ENCODE data around the gene ALOX5. TPM values are rescaled to one million over a fixed set of nuclear protein-coding genes. Genes with fewer than 3 reads are reported as not detected.

ALOX5 gene
- total and polyA plus RNA-seq, 7 donors: 1.6 to 3.1 (median 2.0) TPM

DNA sequence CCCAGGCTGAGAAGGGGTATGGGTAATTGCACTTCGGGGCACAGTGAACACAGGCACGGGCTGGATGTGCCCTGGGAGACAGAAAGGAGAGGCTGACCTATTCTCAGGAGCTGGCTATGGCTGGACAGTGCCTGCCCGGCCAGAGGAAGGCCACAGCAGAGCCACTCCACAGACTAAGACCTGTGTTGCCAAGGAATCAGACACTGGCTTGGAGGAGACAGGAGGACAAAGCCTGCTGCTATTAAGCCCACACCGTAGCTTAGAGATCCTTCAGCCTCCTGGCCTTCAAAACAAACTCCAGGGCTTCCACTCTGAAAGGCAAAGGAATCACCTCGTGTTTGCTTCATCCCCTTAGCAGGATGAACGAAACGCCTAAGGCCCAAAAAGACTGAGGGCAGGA lies 82.2 kb downstream of the ALOX5 start:
- ATAC-seq (no peak), DNase-seq (no peak)
- Histone ChIP-seq H3K9me3 (no peaks in the 10 kb centered on the region), H3K36me3 (ENCODE audit: insufficient read depth in 1 of 2, low read depth in 1 of 2) (peaks cover 0 to 41% of the 10 kb centered on the region in 2 donors), H3K27ac (no peak overlapping the region), H3K27me3 (ENCODE audit: insufficient read depth in 3 of 3, low read length in 2 of 3) (no peaks in the 10 kb centered on the region), H3K4me1 (peaks cover 13% of the 10 kb centered on the region), H3K4me3 (no peak overlapping the region)
- intact Hi-C loops (cut with DNase I): loop anchor here in 1 of 2 donors (10.0 kb wide), 1 partner anchor 211 kb away; no protein-coding TSS in a partner anchor
- WGBS, 3 donors: 90 to 91% (median 91%) methylated on average over 7 of the region's 7 CpGs
- TF ChIP-seq, protein P1, sequence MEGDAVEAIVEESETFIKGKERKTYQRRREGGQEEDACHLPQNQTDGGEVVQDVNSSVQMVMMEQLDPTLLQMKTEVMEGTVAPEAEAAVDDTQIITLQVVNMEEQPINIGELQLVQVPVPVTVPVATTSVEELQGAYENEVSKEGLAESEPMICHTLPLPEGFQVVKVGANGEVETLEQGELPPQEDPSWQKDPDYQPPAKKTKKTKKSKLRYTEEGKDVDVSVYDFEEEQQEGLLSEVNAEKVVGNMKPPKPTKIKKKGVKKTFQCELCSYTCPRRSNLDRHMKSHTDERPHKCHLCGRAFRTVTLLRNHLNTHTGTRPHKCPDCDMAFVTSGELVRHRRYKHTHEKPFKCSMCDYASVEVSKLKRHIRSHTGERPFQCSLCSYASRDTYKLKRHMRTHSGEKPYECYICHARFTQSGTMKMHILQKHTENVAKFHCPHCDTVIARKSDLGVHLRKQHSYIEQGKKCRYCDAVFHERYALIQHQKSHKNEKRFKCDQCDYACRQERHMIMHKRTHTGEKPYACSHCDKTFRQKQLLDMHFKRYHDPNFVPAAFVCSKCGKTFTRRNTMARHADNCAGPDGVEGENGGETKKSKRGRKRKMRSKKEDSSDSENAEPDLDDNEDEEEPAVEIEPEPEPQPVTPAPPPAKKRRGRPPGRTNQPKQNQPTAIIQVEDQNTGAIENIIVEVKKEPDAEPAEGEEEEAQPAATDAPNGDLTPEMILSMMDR (IDR thresholded peaks at IDR 0.05): no peak

DNA sequence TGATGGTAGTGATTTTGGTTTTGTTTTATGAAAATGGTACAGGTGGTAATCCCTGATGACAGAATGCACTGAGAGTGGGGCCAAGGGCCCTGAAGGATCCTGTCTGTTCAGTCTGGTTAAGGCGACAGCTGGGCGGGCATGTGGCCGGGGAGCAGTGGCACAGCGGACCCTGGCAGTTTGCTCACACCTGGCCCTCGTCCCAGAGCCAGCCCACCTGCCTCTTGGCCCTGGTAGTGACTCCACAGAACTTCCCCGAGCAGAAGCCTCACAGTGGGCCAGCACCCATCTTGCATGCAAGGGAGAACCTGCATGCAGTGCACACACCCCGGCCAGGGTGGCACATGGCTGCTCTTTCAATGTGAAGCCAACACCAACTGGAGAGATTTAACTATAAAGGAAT lies 82.8 kb downstream of the ALOX5 start:
- TF ChIP-seq, protein P1 (IDR thresholded peaks at IDR 0.05): no peak
- Histone ChIP-seq H3K27me3 (ENCODE audit: insufficient read depth in 3 of 3, low read length in 2 of 3) (no peaks in the 10 kb centered on the region), H3K27ac (no peak overlapping the region), H3K9me3 (no peaks in the 10 kb centered on the region), H3K4me3 (no peak overlapping the region), H3K4me1 (peaks cover 13% of the 10 kb centered on the region), H3K36me3 (ENCODE audit: insufficient read depth in 1 of 2, low read depth in 1 of 2) (peaks cover 0 to 43% of the 10 kb centered on the region in 2 donors)
- DNase-seq: no peak
- no peak for ATAC-seq
- 54 to 73% (median 67%) methylated on average over 7 of the region's 7 CpGs for WGBS, 3 donors
- intact Hi-C loops (cut with DNase I): loop anchor here in 1 of 2 donors (10.0 kb wide), 1 partner anchor 212 kb away; no protein-coding TSS in a partner anchor

GRCh38 chr10:45457487-45457886 lies 83.5 kb downstream of the ALOX5 start:
- ATAC-seq: no peak
- Histone ChIP-seq H3K27me3 (ENCODE audit: insufficient read depth in 3 of 3, low read length in 2 of 3) (no peaks in the 10 kb centered on the region), H3K4me3 (no peak overlapping the region), H3K4me1 (peaks cover 13% of the 10 kb centered on the region), H3K9me3 (no peaks in the 10 kb centered on the region), H3K27ac (no peak overlapping the region), H3K36me3 (ENCODE audit: insufficient read depth in 1 of 2, low read depth in 1 of 2) (peaks cover 0 to 45% of the 10 kb centered on the region in 2 donors)
- no peak for DNase-seq
- intact Hi-C loops (cut with DNase I): loop anchor here in 1 of 2 donors (10.0 kb wide), 1 partner anchor 213 kb away; no protein-coding TSS in a partner anchor
- WGBS, 3 donors: 96 to 98% (median 96%) methylated on average over 8 of the region's 8 CpGs
- TF ChIP-seq, protein P1 (IDR thresholded peaks at IDR 0.05): no peak

GRCh38 chr10:45460235-45460878 lies 86.3 kb downstream of the ALOX5 start:
- peaks cover 0 to 59% of the 10 kb centered on the region in 2 donors for H3K36me3 ChIP-seq (ENCODE audit: insufficient read depth in 1 of 2, low read depth in 1 of 2)
- no peak for ATAC-seq
- intact Hi-C loops (cut with DNase I): loop anchor here in 1 of 2 donors (10.0 kb wide), 1 partner anchor 264 kb away; the partner anchor contains the start of gene WASHC2C

More at GRCh38 chr10:45460235-45460878, 86.3 kb downstream of the ALOX5 start:
- Histone ChIP-seq H3K27ac (no peak overlapping the region), H3K9me3 (no peaks in the 10 kb centered on the region), H3K4me3 (no peak overlapping the region), H3K4me1 (no peaks in the 10 kb centered on the region), H3K27me3 (ENCODE audit: insufficient read depth in 3 of 3, low read length in 2 of 3) (no peaks in the 10 kb centered on the region)
- 90 to 95% (median 90%) methylated on average over 6 of the region's 6 CpGs for WGBS, 3 donors
- TF ChIP-seq, protein P1 (IDR thresholded peaks at IDR 0.05): no peak
- DNase-seq: no peak

All from psoas muscle (tissue), 8 donors.